ENCODE measurements around the gene SNRNP27. TPM values are rescaled to one million over a fixed set of nuclear protein-coding genes. Genes with fewer than 3 reads are reported as not detected.

Gene SNRNP27
- total RNA-seq, 4 donors from 2014 or later = 109 to 161 (median 130) TPM

GRCh38 chr2:69945941-69946340 lies 52.2 kb downstream of the SNRNP27 start:
- Histone ChIP-seq H3K9me3 (no peaks in the 10 kb centered on the region), H3K27ac (no peak overlapping the region), H3K36me3 (peaks cover 2 to 5% of the 10 kb centered on the region in 2 donors), H3K4me1 (no peaks in the 10 kb centered on the region), H3K4me3 (no peak overlapping the region), H3K27me3 (no peaks in the 10 kb centered on the region)
- DNase-seq = no peak
- intact Hi-C loops (cut with DNase I; ENCODE audit: low total_unique reads) (no loop called here), in situ Hi-C loops (cut with MboI; ENCODE audit: low sequenced_read_pairs in 4 of 4) (no loop called here)
- TF ChIP-seq CTCF (IDR thresholded peaks at IDR 0.05 in 4 of 5, conservative IDR thresholded peaks at IDR 0.05 in 1 of 5) = no peak
- TF ChIP-seq POLR2A (IDR thresholded peaks at IDR 0.05) = no peak
- ATAC-seq = no peak

- intact Hi-C loops (cut with DNase I; ENCODE audit: low total_unique reads) (no loop called here), in situ Hi-C loops (cut with MboI; ENCODE audit: low sequenced_read_pairs in 4 of 4) (no loop called here)
- Histone ChIP-seq H3K9me3 (no peaks in the 10 kb centered on the region), H3K27me3 (no peaks in the 10 kb centered on the region), H3K4me3 (no peak overlapping the region), H3K27ac (no peak overlapping the region), H3K36me3 (peaks cover 0 to 2% of the 10 kb centered on the region in 2 donors), H3K4me1 (no peaks in the 10 kb centered on the region)
- no peak for ATAC-seq
- no peak for DNase-seq
- TF ChIP-seq POLR2A (IDR thresholded peaks at IDR 0.05) (no peak), CTCF (IDR thresholded peaks at IDR 0.05 in 4 of 5, conservative IDR thresholded peaks at IDR 0.05 in 1 of 5) (no peak)
Measured at GRCh38 chr2:69946351-69947324, 52.9 kb downstream of the SNRNP27 start.

- intact Hi-C loops (cut with DNase I; ENCODE audit: low total_unique reads) = no loop called here
- Histone ChIP-seq H3K27me3 (no peaks in the 10 kb centered on the region), H3K36me3 (peaks cover 0 to 2% of the 10 kb centered on the region in 2 donors), H3K4me1 (no peaks in the 10 kb centered on the region), H3K4me3 (no peak overlapping the region), H3K9me3 (no peaks in the 10 kb centered on the region), H3K27ac (no peak overlapping the region)
- in situ Hi-C loops (cut with MboI; ENCODE audit: low sequenced_read_pairs in 4 of 4) = no loop called here
- no peak for ATAC-seq
- no peak for DNase-seq
- TF ChIP-seq CTCF (IDR thresholded peaks at IDR 0.05 in 4 of 5, conservative IDR thresholded peaks at IDR 0.05 in 1 of 5) (no peak), POLR2A (IDR thresholded peaks at IDR 0.05) (no peak)
Measured at GRCh38 chr2:69947325-69947931, 53.7 kb downstream of the SNRNP27 start.

DNA sequence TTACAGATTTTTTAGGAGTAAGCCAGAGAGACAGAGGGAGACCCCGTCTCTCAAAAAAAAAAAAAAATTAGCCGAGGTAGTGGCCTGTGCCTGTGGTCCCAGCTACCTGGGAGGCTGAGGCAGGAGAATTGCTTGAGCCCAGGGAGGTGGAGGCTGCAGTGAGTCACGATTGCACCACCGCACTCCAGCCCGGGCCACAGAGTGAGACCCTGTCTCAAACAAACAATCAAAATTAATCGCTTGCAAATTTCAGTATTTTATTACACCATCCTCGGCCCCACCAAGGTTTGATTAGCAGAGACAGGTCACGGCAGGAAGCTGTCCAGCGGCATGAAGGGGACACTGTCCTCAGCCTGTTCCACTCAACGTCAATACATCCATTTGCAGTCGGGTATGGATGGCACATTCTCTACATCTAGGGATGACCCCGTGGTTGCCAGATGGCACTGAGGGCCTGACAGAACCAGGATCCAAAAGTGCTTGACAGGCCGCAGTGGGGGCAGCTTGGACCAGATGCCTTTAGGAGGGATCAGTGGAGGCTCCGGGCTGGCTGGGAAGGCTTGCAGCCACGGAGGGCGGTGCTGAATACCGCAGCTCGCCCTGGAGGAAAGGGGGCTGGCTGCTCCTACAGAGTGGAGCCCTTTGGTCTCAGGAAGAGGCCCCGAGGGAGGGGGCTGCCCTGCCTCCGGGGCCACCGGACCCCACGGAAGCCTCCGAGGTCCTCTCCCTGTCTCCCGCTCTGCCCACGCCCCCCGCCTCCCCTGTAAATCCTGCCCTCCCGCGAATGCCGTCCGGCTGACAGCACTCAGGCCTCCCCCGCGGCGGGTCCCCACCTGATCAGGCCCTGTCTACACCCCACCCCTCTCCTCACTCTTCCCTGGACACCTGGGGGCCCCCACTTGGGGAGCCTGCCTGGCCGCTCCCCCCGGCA lies 54.5 kb downstream of the SNRNP27 start:
- H3K9me3 ChIP-seq = no peaks in the 10 kb centered on the region
- ATAC-seq = no peak
- H3K4me3 ChIP-seq = no peak overlapping the region
- no peak overlapping the region for H3K27ac ChIP-seq
- no peaks in the 10 kb centered on the region for H3K36me3 ChIP-seq
- no peak for DNase-seq
- TF ChIP-seq CTCF (IDR thresholded peaks at IDR 0.05 in 4 of 5, conservative IDR thresholded peaks at IDR 0.05 in 1 of 5) (no peak), POLR2A (IDR thresholded peaks at IDR 0.05) (no peak)
- in situ Hi-C loops (cut with MboI; ENCODE audit: low sequenced_read_pairs in 4 of 4) (no loop called here), intact Hi-C loops (cut with DNase I; ENCODE audit: low total_unique reads) (no loop called here)
- no peaks in the 10 kb centered on the region for H3K27me3 ChIP-seq
- H3K4me1 ChIP-seq = no peaks in the 10 kb centered on the region

Data from gastrocnemius medialis (tissue), 4 donors.